ENCODE results near the gene GTPBP3.

- TF ChIP-seq ZFX (IDR thresholded peaks at IDR 0.05; ENCODE audit: borderline replicate concordance) (no peak), CTCF (IDR thresholded peaks at IDR 0.05) (no peak)
Measured at GRCh38 chr19:17370026-17370587, 32.8 kb downstream of the GTPBP3 start.

Data from 22Rv1 (cell line).